NOMO-1 (cell line): ENCODE results near the gene DNAH6.
"Not testable (repeated sequence)": the region's sequence is repeated elsewhere in the genome, so short reads cannot be mapped to it uniquely, and the experiment has no call there.

Experiments used
- DNase-seq, 2 experiments: peaks; one replicate each; lab custom pipeline; 2025; ENCODE audit not compliant: unreplicated experiment in 2 of 2; lab: John Stamatoyannopoulos, UW

DNAH6 gene

GRCh38 chr2:84858937-84859336 is 342.6 kb downstream of the DNAH6 start:
- DNase-seq, result no peak

- DNase-seq, result no peak
These were observed 345.2 kb downstream of the DNAH6 start for GRCh38 chr2:84861539-84861938.

DNA sequence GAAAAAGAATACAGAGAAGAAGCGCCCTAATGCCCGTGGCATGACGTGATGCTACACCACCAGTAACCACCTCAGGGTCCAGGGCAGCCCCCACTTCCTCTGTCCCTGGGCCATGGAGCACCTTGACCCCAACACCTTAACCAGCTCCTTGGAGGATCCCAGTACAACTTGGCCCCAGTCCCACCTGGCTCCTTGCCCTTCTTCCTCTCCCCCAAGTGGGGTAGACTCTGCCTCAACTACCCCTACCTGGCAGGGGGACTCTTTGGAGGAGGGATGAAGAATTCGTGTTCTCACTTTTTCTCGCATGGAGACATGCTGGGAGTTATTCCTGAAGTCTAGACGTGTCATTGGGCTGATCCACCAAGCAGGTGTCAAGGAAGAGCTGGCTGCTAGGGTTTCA is 345.7 kb downstream of the DNAH6 start:
- no peak for DNase-seq

GRCh38 chr2:84865181-84865783 is 349.0 kb downstream of the DNAH6 start:
- DNase-seq, result peak in 1 of 2 experiments; percentile 34

- no peak for DNase-seq
These were observed 349.8 kb downstream of the DNAH6 start for GRCh38 chr2:84866122-84866521.

DNA sequence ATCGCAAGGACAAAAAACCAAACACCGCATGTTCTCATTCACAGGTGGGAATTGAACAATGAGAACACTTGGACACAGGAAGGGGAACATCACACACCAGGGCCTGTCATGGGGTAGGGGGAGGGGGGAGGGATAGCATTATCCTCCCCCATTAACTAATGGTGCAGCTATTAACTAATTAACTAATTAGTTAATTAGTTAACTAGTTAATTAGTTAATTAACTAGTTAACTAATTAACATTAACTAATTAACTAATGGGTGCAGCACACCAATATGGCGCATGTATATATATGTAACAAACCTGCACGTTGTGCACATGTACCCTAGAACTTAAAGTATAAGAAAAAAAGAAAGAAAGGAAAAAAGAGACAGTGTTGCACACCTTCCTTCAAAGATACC is 352.0 kb downstream of the DNAH6 start:
- not testable (repeated sequence) for DNase-seq
